ENCODE measurements around the gene MPP2.
"Not testable (repeated sequence)": the region's sequence is repeated elsewhere in the genome, so short reads cannot be mapped to it uniquely, and the experiment has no call there.

Gene MPP2

DNA sequence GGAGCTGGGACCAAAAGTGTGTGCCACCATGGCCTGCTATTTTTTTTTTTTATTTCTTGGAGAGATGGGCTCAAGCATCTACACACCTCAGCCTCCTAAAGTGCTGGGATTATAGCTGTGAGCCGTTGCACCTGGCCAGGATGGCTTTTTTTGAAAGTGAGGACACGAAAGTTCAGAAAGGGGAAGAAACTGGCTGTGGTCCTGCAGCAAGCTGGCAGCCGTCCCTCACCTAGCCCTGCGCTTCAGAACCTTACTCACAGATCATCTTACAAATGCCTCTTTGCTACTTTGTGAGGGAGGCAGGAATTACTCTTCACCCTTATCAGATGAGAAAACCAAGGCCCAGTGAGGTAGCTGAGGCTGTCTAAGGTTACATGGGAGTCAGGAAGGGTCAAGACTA is 39.4 kb upstream of the MPP2 start:
- no peak for DNase-seq (ENCODE audit: low read depth, low spot score)
- H3K4me3 ChIP-seq, result no peak overlapping the region
- H3K27ac ChIP-seq, result no peak overlapping the region
- no peak overlapping the region for H3K9ac ChIP-seq (ENCODE audit: insufficient read length)
- no peaks in the 10 kb centered on the region for H3K9me3 ChIP-seq (ENCODE audit: low read depth, low read length)
- no peaks in the 10 kb centered on the region for H3K36me3 ChIP-seq (ENCODE audit: insufficient read depth, low read length)
- TF ChIP-seq EZH2 (IDR thresholded peaks at IDR 0.05) (no peak), POLR2AphosphoS5 (IDR thresholded peaks at IDR 0.05; ENCODE audit: borderline replicate concordance, low read depth, low read length) (no peak), FOXP2 (optimal IDR thresholded peaks at IDR 0.05; ENCODE audit: control extremely low read depth, extremely low read length, insufficient read depth) (no peak)

DNA sequence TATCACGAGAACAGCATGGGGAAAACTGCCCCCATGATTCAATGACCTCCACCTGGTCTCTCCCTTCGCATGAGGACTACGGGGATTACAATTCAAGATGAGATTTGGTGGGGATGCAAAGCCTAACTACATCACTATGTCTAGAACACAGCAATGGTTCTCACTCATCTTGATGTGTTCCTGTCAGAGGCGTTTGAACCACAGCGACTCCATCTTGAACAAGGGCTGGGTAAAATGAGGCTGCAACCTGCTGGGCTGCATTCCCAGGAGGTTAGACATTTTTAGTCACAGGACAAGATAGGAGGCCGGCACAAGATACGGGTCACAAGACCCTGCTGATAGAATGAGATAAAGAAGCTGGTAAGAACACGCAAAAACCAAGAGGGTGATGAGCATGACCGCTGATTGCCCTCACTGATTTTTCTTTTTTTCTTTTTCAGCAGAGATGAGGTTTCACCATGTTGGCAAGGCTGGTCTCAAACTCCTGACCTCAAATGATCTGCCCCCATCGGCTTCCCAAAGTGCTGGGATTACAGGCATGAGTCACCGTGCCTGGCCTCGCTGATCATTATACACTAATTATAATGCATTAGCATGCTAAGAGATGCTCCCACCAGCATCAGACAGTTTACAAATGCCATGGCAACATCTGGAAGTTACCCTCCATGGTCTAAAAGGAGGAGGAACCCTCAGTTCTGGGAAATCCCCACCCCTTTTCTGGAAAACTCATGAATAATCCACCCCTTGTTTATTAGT is 37.9 kb upstream of the MPP2 start:
- Histone ChIP-seq H3K9me3 (ENCODE audit: low read depth, low read length) (no peaks in the 10 kb centered on the region), H3K9ac (ENCODE audit: insufficient read length) (no peak overlapping the region), H3K36me3 (ENCODE audit: insufficient read depth, low read length) (no peaks in the 10 kb centered on the region), H3K4me3 (no peak overlapping the region), H3K27ac (no peak overlapping the region)
- TF ChIP-seq POLR2AphosphoS5 (IDR thresholded peaks at IDR 0.05; ENCODE audit: borderline replicate concordance, low read depth, low read length) (no peak), FOXP2 (optimal IDR thresholded peaks at IDR 0.05; ENCODE audit: control extremely low read depth, extremely low read length, insufficient read depth) (no peak), EZH2 (IDR thresholded peaks at IDR 0.05) (no peak)
- DNase-seq (ENCODE audit: low read depth, low spot score), result no peak

DNA sequence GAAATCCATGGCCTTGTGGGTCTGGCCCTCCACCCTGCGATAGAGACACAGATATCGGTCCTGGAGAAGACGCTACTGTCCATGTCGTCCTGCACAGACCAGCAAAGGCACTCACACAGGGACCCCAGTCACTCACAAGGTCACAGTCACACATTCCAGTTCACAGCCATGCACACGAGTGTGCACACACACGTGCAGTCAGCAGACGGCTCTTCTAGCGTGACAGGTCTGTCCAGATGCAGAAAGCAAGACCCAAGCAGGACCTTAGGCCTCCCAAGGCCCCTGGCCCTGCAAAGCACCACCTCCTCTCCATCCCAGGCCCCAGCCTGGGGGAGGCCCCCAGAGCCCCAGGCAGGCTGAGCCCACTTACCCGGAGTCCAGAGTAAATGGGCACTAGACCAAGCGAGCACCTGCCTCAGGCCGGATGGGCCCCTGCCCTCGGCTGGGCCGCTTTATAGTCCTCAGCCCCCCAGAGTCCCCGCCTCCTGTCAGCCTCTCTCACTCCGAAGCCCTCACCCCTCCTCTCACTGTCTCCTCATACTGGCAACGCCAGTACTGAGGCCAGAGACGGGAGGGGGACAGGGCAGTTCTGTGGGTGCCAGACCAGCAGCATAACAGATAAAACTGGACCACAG is 34.8 kb upstream of the MPP2 start, which contains the start of gene PPY:
PPY (minus strand) TSS at position 426 of the 635 bp plus-strand sequence. CDS start 822 bp downstream, outside the sequence.
- H3K9ac ChIP-seq (ENCODE audit: insufficient read length), result no peak within 1 kb of the TSS
- no peak for DNase-seq (ENCODE audit: low read depth, low spot score)
- no peak within 1 kb of the TSS for H3K4me3 ChIP-seq
- TF ChIP-seq POLR2AphosphoS5 (IDR thresholded peaks at IDR 0.05; ENCODE audit: borderline replicate concordance, low read depth, low read length), result no peak
- H3K27ac ChIP-seq, result no peak within 1 kb of the TSS
- no peaks in the 10 kb centered on the region for H3K36me3 ChIP-seq (ENCODE audit: insufficient read depth, low read length)
- H3K9me3 ChIP-seq (ENCODE audit: low read depth, low read length), result no peaks in the 10 kb centered on the region

DNA sequence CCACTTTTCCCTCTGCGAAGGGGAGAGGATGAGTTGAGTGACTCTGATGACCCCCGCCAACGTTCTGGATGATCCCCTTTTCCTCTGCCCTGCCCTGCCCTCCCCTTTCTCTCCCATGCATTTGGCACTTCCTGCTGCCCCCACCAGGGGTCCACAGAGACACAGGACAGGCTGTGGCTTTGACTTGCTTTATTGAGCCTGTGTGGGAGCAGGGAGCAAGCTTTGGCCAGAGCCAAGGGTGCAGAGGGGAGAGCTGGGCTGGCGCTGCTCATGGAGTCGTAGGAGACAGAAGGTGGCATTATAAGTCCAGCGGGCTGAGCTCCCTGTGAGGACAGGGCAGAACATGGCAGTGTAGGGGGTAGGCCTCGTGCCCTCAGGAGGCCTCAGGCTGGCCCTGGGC is 33.3 kb upstream of the MPP2 start:
- no peaks in the 10 kb centered on the region for H3K36me3 ChIP-seq (ENCODE audit: insufficient read depth, low read length)
- no peak overlapping the region for H3K9ac ChIP-seq (ENCODE audit: insufficient read length)
- DNase-seq (ENCODE audit: low read depth, low spot score), result no peak
- no peaks in the 10 kb centered on the region for H3K9me3 ChIP-seq (ENCODE audit: low read depth, low read length)
- H3K27ac ChIP-seq, result no peak overlapping the region
- TF ChIP-seq FOXP2 (optimal IDR thresholded peaks at IDR 0.05; ENCODE audit: control extremely low read depth, extremely low read length, insufficient read depth) (no peak), EZH2 (IDR thresholded peaks at IDR 0.05) (no peak), POLR2AphosphoS5 (IDR thresholded peaks at IDR 0.05; ENCODE audit: borderline replicate concordance, low read depth, low read length) (no peak)
- no peak overlapping the region for H3K4me3 ChIP-seq

DNA sequence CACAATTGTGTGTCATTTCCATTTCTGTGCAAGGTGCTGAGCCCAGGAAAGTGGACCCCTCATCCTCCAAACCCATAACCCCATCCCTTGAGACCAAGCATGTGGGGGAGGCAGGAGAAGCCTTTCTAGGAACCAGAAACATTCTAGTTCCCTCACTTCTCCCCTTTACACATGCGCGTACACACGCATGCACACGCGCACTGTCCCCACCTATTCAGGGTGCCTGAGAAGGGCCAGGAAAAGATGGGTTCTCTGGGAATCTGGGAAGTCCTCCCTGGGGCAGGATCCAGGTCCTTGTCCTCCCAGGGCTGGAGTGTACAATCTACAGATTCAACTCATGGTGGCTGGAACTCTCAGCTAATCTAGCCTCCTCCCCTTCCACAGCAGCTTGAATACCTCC is 32.5 kb upstream of the MPP2 start:
- Histone ChIP-seq H3K36me3 (ENCODE audit: insufficient read depth, low read length) (no peaks in the 10 kb centered on the region), H3K4me3 (no peak overlapping the region), H3K9ac (ENCODE audit: insufficient read length) (no peak overlapping the region), H3K9me3 (ENCODE audit: low read depth, low read length) (no peaks in the 10 kb centered on the region), H3K27ac (no peak overlapping the region)
- TF ChIP-seq POLR2AphosphoS5 (IDR thresholded peaks at IDR 0.05; ENCODE audit: borderline replicate concordance, low read depth, low read length) (no peak), EZH2 (IDR thresholded peaks at IDR 0.05) (no peak), FOXP2 (optimal IDR thresholded peaks at IDR 0.05; ENCODE audit: control extremely low read depth, extremely low read length, insufficient read depth) (no peak)
- DNase-seq (ENCODE audit: low read depth, low spot score), result no peak

DNA sequence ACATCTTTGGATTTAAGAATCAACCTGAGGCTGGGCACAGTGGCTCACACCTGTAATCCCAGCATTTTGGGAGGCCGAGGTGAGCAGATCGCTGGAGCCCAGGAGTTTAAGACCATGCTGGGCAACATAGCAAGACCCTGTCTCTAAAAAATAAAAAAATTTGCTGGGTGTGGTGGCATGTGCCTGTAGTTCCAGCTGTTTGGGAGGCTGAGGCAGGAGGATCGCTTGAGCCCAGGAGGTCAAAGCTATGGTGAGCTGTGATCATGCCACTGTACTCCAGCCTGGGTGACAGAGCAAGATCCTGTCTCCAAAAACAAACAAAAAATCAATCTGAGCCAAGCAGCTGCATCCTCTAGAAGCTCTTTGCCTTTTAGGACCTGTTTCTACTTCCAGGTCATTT is 32.1 kb upstream of the MPP2 start:
- H3K4me3 ChIP-seq; DNase-seq (ENCODE audit: low read depth, low spot score); H3K9ac ChIP-seq (ENCODE audit: insufficient read length); H3K36me3 ChIP-seq (ENCODE audit: insufficient read depth, low read length); H3K9me3 ChIP-seq (ENCODE audit: low read depth, low read length); H3K27ac ChIP-seq: not testable (repeated sequence)

DNA sequence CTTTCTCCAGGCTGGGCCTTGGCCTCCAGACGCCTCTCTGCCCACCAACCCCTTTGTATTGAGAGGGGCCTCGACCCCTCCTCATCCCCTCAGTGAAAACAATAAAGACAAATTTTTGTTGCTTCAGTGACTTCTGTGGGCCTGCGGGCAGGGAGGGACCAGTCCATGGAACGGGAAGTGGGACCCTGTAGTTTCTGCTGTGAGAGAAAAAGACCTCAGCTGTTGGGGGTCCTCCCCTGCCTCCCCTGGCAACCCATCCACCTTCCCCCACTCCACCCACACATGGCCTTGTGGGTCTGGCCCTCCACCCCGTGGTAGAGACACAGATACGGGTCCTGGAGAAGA is 31.5 kb upstream of the MPP2 start:
- no peak overlapping the region for H3K9ac ChIP-seq (ENCODE audit: insufficient read length)
- H3K36me3 ChIP-seq (ENCODE audit: insufficient read depth, low read length), result no peaks in the 10 kb centered on the region
- no peak overlapping the region for H3K27ac ChIP-seq
- H3K4me3 ChIP-seq, result no peak overlapping the region
- TF ChIP-seq FOXP2 (optimal IDR thresholded peaks at IDR 0.05; ENCODE audit: control extremely low read depth, extremely low read length, insufficient read depth) (no peak), POLR2AphosphoS5 (IDR thresholded peaks at IDR 0.05; ENCODE audit: borderline replicate concordance, low read depth, low read length) (no peak), EZH2 (IDR thresholded peaks at IDR 0.05) (no peak)
- no peaks in the 10 kb centered on the region for H3K9me3 ChIP-seq (ENCODE audit: low read depth, low read length)
- DNase-seq (ENCODE audit: low read depth, low spot score), result no peak

DNA sequence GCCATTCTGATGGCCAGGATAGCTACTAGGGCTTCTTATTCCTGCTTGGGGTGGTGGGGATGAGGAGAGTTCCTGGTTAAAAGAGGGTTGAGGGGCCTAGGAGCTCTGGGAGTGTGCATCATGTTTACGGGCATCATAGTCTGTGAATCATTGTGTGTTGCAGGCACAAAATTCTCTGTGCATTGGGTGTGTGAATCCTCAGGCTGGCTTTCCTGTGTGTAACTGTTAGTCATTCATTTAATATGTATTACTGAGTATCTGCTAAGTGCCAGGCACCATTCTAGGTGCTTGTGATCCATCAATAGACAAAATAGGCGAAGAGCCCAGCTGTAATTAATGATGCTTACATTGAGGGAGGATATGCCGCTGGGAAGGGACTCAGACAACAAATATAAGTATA is 29.1 kb upstream of the MPP2 start:
- Histone ChIP-seq H3K9ac (ENCODE audit: insufficient read length) (no peak overlapping the region), H3K27ac (no peak overlapping the region), H3K4me3 (no peak overlapping the region), H3K36me3 (ENCODE audit: insufficient read depth, low read length) (no peaks in the 10 kb centered on the region), H3K9me3 (ENCODE audit: low read depth, low read length) (no peaks in the 10 kb centered on the region)
- DNase-seq (ENCODE audit: low read depth, low spot score), result no peak
- TF ChIP-seq EZH2 (IDR thresholded peaks at IDR 0.05) (no peak), POLR2AphosphoS5 (IDR thresholded peaks at IDR 0.05; ENCODE audit: borderline replicate concordance, low read depth, low read length) (no peak), FOXP2 (optimal IDR thresholded peaks at IDR 0.05; ENCODE audit: control extremely low read depth, extremely low read length, insufficient read depth) (no peak)

DNA sequence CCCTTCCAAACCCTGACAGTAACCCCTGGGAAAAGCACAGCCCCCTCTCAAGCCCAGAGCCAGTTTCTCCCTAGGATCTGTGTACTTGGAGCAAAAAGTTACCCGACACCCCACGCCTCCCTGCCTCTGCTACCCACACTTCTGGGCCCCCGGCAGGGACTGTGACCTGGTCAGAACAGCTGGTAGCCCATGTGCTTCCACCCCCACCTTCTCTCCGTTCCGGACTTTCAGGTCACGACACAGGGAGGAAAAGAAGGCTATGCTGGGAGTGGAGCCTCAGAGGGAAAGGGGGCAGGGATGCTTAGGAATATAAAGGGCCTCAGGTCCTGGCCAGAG is 28.6 kb upstream of the MPP2 start:
- no peak for DNase-seq (ENCODE audit: low read depth, low spot score)
- no peak for TF ChIP-seq FOXP2 (optimal IDR thresholded peaks at IDR 0.05; ENCODE audit: control extremely low read depth, extremely low read length, insufficient read depth)
- no peak overlapping the region for H3K9ac ChIP-seq (ENCODE audit: insufficient read length)
- no peaks in the 10 kb centered on the region for H3K36me3 ChIP-seq (ENCODE audit: insufficient read depth, low read length)
- H3K9me3 ChIP-seq (ENCODE audit: low read depth, low read length), result no peaks in the 10 kb centered on the region
- no peak overlapping the region for H3K27ac ChIP-seq
- H3K4me3 ChIP-seq, result no peak overlapping the region
